ENCODE data around the gene TRAPPC6A. TPM values are rescaled to one million over a fixed set of nuclear protein-coding genes. Genes with fewer than 3 reads are reported as not detected.
A peak's percentile ranks its signal among the peaks of the same experiment; 100 is the strongest.

The TRAPPC6A gene
- total and polyA plus RNA-seq, 9 of the 15 experiments (the other 6 are each of a cell fraction or from before 2014, with no cell fraction given): 0.82 to 23.6 (median 11.6) TPM

GRCh38 chr19:45154064-45154827 is 23.8 kb downstream of the TRAPPC6A start (continued):
- TF ChIP-seq TBP (optimal IDR thresholded peaks at IDR 0.05; ENCODE audit: low read depth, low read length) (no peak), ZNF584 (CRISPR knock-in tag; IDR thresholded peaks at IDR 0.05; ENCODE audit: low read depth) (no peak), FOSL1 (tag; conservative IDR thresholded peaks at IDR 0.05) (peak; percentile 94), TAL1 (IDR thresholded peaks at IDR 0.05) (no peak), ELF1 (tag; IDR thresholded peaks at IDR 0.05) (no peak), ELF2 (CRISPR knock-in tag; IDR thresholded peaks at IDR 0.05) (no peak), U2AF2 (optimal IDR thresholded peaks at IDR 0.05; ENCODE audit: low read depth, low read length) (no peak), HOXB6 (CRISPR knock-in tag; IDR thresholded peaks at IDR 0.05; ENCODE audit: borderline replicate concordance) (no peak), NFE2 (IDR thresholded peaks at IDR 0.05; ENCODE audit: low read depth) (peak; percentile 56; the same call in 1 of the 2 replicates), PHB2 (IDR thresholded peaks at IDR 0.05; ENCODE audit: low read depth) (0 out of 2 replicates have a peak, but pooled peaks have one; percentile 31)
- TF ChIP-seq, protein P1, sequence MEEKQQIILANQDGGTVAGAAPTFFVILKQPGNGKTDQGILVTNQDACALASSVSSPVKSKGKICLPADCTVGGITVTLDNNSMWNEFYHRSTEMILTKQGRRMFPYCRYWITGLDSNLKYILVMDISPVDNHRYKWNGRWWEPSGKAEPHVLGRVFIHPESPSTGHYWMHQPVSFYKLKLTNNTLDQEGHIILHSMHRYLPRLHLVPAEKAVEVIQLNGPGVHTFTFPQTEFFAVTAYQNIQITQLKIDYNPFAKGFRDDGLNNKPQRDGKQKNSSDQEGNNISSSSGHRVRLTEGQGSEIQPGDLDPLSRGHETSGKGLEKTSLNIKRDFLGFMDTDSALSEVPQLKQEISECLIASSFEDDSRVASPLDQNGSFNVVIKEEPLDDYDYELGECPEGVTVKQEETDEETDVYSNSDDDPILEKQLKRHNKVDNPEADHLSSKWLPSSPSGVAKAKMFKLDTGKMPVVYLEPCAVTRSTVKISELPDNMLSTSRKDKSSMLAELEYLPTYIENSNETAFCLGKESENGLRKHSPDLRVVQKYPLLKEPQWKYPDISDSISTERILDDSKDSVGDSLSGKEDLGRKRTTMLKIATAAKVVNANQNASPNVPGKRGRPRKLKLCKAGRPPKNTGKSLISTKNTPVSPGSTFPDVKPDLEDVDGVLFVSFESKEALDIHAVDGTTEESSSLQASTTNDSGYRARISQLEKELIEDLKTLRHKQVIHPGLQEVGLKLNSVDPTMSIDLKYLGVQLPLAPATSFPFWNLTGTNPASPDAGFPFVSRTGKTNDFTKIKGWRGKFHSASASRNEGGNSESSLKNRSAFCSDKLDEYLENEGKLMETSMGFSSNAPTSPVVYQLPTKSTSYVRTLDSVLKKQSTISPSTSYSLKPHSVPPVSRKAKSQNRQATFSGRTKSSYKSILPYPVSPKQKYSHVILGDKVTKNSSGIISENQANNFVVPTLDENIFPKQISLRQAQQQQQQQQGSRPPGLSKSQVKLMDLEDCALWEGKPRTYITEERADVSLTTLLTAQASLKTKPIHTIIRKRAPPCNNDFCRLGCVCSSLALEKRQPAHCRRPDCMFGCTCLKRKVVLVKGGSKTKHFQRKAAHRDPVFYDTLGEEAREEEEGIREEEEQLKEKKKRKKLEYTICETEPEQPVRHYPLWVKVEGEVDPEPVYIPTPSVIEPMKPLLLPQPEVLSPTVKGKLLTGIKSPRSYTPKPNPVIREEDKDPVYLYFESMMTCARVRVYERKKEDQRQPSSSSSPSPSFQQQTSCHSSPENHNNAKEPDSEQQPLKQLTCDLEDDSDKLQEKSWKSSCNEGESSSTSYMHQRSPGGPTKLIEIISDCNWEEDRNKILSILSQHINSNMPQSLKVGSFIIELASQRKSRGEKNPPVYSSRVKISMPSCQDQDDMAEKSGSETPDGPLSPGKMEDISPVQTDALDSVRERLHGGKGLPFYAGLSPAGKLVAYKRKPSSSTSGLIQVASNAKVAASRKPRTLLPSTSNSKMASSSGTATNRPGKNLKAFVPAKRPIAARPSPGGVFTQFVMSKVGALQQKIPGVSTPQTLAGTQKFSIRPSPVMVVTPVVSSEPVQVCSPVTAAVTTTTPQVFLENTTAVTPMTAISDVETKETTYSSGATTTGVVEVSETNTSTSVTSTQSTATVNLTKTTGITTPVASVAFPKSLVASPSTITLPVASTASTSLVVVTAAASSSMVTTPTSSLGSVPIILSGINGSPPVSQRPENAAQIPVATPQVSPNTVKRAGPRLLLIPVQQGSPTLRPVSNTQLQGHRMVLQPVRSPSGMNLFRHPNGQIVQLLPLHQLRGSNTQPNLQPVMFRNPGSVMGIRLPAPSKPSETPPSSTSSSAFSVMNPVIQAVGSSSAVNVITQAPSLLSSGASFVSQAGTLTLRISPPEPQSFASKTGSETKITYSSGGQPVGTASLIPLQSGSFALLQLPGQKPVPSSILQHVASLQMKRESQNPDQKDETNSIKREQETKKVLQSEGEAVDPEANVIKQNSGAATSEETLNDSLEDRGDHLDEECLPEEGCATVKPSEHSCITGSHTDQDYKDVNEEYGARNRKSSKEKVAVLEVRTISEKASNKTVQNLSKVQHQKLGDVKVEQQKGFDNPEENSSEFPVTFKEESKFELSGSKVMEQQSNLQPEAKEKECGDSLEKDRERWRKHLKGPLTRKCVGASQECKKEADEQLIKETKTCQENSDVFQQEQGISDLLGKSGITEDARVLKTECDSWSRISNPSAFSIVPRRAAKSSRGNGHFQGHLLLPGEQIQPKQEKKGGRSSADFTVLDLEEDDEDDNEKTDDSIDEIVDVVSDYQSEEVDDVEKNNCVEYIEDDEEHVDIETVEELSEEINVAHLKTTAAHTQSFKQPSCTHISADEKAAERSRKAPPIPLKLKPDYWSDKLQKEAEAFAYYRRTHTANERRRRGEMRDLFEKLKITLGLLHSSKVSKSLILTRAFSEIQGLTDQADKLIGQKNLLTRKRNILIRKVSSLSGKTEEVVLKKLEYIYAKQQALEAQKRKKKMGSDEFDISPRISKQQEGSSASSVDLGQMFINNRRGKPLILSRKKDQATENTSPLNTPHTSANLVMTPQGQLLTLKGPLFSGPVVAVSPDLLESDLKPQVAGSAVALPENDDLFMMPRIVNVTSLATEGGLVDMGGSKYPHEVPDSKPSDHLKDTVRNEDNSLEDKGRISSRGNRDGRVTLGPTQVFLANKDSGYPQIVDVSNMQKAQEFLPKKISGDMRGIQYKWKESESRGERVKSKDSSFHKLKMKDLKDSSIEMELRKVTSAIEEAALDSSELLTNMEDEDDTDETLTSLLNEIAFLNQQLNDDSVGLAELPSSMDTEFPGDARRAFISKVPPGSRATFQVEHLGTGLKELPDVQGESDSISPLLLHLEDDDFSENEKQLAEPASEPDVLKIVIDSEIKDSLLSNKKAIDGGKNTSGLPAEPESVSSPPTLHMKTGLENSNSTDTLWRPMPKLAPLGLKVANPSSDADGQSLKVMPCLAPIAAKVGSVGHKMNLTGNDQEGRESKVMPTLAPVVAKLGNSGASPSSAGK (IDR thresholded peaks at IDR 0.05): no peak

Measured in K562 (cell line).